Activated CD8-positive, alpha-beta memory T cell treated with anti-CD3 and anti-CD28 coated beads for 1 hour (primary cell): ENCODE measurements around the gene CAPN11.

Experiments
- DNase-seq, 2 donors: peaks; one replicate each; pipeline ENCODE4 v3.0.0-alpha.2; 2020; ENCODE audit warnings: low read depth in 1 of 2; ENCODE audit errors: extremely low read depth in 1 of 2

CAPN11 gene

DNA sequence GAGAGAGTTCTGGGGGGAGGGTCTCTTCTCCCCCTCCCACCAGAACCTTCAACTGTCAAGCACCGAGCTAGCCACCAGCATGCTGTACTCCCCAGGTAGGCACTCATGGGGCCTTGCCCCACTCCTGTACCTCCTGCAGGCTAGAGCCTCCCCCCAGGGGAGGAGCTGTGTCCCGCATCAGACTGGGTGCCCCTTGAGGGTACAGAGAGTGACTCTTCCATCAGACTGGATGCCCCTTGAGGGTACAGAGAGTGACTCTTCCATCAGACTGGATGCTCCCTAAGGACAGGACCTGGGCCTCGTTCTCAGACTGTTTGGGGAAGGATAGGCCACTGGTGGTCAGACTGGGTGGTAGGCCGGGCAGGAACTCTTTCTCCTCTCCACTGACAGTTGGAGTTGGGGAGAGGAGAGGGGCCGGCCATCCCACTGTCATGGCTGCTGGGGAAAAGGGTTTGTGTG, at the start of gene CAPN11:
Gene CAPN11 (plus strand): TSS at position 51 of the 459 bp plus-strand sequence. CDS start 29 bp downstream, at position 80.
- no peak for DNase-seq

DNA sequence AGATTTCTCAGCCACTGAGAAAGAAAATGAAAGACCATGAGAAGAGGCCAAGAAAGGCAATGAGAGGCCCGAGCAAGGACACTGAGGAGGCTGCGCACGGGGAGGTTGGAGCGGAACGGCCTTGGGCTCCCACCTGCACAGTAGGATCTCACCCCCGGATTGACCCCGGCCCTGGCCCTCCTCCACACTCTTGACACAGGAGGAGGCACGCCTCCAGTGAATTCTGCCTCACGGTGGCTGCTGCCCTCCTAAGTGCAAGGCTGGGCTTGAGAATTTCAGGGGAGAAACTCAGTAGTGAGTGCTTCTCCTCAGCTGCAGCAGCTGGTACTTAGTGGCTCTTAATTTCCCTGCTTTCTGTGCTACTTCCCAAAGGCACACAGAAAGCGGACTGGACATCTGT, 49.4 kb upstream of the CAPN11 start:
- DNase-seq, result no peak

DNA sequence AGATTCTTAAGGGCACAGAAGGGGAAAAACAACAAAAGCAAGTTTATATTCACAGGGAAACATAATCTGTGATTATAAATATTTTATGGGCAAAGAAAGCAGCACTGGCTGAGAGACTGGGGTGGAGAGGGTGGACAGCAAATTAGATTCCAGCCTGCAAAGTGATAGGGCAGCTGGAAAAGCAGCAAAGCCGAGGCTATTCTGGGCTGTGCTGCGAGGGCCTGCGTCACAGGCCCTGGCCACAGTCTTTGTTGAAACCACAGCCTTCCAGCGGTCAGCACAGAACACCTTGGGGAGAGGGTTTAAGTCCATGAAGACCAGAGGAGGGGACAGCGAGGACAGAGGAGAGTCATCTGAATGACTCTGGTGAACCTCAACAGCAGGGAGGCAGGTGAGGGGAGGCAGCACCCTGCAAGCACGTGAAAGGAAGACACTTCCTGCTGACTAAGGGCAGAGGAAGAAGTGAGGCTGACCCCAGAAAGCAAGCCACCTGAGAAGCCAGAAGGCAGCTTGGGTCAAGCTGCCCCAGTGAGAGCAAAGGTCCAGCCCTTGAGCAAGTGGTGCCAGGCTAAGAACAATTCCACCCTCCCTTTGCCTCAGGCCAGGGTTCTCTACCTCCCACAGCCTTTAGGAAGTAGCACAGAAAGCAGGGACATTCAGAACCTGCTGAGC, 48.5 kb upstream of the CAPN11 start:
- no peak for DNase-seq

DNA sequence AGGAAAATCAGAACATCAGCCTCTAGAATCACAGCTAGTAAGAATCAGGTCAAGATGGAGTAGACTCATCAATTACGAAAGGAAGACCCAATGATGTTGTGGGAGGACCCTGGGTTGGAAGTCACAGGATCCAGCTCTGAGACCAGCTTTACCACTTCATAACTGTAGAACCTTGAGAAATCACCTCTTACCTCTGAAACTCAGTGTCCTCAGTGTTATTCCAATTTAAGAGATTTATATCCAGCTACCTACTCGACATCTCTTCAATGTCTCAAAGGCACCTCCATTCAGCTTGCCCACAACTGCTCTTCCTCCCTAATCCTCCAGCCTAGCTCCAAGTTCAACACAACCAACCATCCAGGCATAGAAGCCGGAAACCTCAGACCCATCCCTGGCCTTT, 47.7 kb upstream of the CAPN11 start:
- DNase-seq, result no peak

DNA sequence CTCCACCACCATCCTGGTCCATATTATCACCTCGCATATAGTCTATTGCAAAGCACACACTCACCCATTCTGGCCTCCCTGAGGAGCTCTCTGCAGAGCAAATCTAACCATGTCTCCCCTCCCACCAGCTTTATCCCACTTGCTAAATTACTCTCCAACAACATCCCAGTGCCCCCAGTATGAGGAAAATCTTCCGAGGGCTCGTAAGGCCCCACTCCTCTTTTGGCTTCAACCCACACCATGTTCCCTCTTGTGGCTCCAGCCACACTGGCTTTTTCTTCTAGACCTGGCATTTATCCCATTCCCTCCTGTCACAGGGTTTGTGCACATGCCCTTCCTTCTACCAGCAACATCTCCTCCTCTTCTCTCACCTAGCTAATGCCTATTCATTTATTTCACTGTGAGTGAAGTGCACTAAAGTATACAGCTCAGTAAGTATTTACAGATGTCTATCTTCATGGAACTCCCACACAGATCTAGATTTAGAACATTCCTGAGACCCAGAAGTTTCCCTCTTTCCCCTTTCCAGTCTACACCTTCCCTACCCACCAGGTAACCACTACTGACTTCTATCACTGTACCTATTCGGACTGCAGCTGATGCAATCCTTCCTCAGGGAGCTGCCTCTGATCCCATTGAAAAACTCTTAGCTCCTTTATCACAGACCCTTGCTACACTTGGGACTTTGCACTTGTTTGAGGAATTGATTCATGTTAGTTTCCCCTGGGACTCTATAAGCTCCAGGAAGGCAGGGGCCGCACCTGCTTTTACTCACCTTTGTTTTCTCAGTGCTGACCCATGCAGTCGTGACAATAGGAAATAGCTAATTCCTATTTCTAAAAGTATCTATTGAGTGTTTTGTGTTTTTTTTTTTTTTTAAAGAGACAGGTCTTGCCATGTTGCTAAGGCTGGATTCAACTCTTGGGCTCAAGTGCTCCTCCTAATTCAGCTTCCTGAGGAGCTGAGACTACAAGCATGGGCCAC, 46.9 kb upstream of the CAPN11 start:
- no peak for DNase-seq

DNA sequence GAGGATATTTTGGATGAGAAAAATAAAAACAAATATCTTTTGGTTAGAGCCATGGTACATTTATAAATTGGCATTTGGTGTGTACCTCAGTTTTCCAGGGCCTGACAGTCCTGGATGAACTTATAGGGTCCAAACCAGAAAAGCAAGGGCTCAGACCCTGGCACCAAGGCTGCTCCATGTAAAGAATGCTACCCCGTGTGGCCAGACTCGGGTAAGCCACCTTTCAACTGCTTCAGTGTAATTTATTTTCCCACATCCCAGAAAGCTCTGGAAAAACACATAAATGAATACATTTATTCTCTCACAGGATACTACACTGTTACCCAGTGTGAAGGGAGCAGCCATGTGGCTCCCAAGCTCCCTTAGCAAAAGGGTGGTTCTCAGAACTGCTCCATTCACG, 45.2 kb upstream of the CAPN11 start:
- DNase-seq, result no peak

DNA sequence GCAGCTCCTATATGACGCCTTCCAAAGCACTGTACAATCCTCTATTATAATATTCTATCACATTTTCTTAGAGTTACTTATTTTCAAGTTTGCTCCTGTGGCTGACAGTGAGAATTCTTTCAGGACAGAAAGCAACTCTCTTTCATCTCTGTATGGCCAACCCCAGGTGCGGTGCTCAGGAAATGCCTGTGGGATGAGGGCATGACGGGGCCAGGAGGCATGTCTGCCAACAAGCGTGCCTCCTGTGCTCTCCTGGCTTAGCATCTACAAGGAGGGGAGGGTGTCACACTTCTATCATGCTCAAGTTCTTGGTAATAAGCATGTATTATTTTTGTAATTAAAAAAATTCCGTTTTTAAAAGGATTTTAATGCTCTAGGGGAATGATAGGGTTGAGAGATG, 42.8 kb upstream of the CAPN11 start:
- DNase-seq, result no peak

DNA sequence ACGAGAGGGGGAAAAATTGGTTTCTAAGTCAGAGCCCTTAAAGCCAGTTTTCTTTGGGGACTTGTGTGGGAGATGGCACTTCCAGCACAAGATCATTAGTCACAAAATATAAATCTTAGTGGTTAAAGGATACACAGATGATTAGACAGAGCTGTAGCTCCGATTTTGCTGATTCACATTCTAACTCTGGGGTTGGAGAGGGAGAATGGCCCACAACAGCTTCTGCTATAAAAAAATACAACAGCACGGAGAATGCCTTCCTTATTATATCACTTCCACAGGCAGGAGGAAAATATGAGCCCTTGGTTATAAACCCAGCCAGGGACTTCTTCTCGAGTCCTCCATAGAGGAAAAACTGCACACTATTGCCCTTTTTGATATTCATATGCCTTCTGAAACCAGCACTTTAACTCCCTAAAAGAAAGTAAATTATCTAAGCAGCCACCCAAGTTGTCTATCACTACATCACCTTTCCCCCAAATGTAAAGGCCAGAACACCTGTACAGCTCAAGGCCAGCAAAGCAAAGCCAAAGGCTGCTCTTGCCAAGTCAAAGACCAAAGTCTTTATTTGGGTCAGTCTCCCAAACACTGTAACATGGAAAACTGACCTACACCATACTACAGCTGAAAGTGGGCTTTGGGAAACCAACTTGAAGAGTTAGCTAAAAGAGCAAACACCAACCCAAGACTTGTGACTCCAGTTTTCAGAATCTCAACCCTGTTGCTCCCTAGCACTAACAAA, 41.8 kb upstream of the CAPN11 start:
- DNase-seq, result no peak

DNA sequence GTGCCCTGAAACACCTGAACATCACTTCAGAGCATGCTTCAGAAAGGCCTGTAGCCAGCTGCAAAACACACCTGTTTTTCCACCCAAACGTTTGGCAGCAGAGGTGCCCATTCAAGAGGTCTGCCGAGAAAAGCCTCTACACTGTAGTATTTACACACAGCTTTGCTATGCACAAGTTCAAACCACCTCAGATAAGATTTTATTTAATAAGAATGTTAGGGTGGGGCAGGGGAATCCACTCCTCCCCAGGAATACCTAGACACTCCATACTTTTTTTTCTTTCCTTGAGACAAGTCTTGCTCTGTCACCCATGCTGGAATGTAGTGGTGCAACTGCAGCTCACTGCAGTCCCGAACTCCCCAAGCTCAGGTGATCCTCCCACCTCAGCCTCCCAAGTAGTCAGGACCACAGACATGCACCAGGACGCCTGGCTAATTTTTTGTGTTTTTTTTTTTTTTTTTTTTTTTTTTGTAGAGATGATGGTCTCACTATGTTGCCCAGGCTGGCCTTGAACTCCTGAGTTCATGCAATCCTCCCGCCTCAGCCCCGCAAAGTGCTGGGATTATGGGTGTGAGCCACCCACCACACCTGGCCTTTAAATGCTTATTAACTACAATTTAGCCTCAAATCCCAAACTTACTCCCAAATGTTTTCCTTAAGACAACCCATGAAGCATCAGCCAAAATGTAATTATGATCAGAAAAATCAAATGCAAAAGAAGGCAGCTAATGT, 41.1 kb upstream of the CAPN11 start:
- no peak for DNase-seq

DNA sequence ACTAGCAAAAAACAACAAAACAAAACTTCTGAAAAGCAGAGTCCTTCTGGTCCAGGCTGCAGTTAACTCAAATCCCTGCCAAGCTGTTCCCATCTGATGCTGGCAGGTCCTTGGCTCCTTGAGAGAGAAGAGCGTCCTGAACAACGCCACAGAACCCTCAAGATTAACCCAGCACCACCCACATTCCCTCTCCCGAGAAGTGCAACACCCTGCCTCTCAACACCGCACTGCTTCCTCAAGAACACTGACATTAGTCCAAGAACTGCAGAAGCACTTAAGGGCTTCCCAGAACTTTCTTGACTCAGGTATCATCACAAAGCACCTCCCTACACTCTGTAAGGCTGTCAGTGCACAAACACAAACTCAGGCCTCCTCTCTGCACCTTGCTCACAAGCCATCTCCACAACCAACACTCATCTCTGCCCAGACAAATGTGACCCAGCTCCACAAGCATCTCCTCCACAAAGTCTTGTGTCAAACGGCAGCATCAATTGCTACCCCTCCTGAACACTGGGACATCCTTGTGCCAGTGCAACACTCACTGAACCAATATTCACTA, 38.8 kb upstream of the CAPN11 start:
- DNase-seq, result no peak

DNA sequence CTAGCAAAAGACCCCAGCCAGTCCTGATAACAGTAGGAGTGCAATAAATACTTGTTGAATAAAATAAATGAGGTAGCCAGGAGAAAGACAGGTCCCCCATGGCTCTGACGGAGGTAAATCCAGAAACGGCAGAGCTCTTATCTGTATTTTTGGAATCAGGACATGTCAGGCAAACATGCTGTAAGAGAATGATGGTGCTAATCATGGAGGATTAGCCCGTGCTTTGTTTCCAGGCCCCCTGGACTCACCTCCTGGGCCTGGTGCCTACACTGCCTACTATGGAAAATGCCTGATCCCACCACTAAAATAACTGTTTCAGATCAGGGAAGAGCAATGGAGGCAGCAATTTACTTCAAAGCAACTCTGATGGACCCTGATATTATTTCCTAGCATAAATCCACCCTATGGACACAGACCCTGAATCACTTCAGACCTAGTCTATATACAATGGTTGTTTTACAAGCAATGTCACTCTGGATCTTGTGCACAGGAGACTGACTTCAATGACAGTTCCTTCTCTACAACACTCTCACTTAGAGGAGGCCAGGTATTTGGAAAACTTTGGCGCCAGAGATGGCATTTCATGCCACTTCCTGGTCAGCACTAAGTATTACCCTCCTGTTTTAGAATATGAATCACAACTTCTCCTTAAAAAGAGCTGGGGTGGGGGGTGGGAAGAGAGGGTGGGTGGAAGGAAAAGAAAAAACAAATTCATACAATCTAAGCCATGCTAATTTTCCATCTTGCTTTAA, 37.8 kb upstream of the CAPN11 start:
- DNase-seq, result no peak

DNA sequence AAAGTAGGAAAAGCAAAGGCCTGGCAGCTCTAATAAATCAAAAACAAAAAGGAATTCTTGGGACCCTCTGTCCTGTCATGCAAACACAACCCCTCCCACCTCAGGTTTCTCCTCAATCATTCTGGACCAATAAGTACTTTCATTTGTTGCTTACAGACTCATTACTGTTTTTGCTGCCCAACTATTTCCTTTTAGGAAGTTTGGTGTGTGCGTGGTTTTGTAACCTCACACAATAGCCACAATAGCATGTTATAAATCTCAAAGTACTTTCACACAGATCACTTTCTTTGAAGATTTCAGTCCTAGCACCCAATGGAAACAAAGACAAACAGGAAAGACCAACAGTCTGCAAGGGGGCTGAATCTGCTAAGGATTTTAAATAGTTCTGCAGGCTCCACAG, 35.8 kb upstream of the CAPN11 start:
- DNase-seq, result no peak

DNA sequence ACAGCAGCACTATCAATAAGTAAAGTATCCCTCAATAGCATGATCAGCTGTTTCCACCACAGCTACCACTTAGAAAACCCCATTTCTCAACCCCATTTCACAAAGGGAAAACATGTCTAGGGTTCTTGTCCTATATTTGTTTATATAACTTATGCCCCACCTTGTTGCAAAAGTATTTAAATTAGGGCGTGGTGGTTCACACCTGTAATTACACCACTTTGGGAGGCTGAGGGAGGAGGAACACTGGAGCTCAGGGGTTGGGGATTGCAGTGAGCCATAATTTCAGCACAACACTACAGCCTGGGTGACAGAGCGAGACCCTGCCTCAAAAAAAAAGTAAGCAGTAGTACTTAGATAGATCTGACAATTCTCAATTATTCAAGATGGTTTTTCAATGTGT, 35.1 kb upstream of the CAPN11 start:
- DNase-seq, result no peak

DNA sequence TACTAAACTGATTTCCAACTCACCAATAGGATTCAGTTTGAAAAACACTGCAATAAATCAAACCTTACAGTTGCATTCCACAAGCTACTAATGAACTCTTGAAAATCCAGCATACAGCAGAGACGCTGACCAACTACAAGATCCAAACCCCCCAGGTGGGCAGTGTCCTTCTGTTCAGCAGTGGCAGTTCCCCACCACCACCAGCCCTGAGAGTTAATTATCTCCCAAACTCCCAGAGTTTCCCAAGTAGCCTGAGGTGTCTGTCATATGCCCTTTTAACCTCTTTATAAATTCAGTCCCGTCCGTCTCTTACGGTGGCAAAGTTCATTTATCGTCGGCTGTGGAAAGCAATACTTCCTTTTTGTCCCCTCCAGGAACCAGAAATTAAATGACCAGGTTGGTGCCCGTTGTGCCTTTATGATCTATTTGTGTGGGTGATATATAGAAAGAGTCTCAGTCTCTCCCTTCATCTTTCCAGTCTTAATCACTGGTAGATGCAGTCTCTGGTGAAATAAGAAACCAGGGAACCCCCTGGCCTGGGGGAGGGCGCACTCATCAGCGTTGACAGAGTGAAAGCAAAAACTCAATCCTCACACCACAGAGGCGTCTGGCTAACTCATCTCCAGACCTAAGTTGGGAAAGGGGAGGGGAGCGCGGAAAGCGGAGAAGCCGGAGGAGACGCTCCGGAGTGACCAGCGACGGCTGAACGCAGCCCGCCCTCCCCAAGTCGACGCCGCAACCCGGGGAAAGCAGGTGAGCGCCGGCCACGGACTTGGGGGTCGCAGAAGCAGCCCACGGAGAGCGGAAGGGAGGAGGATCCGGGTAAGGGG, 32.1 kb upstream of the CAPN11 start:
- peak; percentile 27 to 42 for DNase-seq

DNA sequence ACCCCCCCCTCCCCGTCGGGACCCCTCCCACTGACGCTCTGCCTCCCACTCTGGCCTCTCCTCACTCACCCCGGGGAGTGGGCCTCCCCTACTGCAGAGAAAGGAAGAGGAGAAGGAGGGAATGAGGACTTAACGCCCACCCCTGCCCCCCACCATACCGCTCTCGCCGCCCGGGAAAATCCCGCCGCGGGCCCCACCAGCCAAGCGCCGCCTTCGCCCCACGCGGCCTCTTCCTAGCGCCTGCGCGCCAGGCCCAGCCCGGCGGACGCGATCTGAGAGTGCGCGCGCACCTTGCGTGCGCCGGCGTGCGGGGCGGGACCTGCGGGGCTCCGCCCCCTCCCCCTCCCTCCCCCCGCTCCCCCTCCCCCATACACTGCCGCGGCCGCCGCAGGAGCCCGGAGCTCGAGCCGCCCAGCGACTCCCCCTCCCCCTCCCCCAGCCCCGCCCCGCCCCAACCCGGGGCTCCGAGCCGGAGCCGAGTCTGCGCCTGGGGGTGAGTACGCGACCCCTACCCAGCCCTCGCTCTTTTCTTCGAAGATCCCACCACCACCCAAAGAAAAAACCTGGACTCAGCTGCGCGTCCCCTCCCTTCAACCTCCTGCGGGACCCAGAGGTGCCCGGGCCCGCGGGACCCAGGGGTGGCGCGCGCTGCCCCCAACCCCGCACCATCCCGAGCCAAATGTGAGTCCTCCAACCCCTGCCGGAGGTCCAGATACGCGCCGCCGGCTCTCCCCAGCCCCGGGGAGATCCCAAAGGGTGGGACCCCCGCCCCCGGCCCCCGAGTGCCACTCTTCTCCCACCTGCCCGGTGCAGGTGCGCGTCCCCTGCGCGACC, 31.2 kb upstream of the CAPN11 start, which contains the start of the genes MRPL14 and TMEM63B:
Gene MRPL14 (minus strand): TSS at position 267 of the 834 bp plus-strand sequence. CDS start 10,841 bp downstream, outside the sequence.
Gene TMEM63B (plus strand): TSS at position 369 of the 834 bp plus-strand sequence. CDS start 7,031 bp downstream, outside the sequence.
- peak; percentile 55 to 92 for DNase-seq

DNA sequence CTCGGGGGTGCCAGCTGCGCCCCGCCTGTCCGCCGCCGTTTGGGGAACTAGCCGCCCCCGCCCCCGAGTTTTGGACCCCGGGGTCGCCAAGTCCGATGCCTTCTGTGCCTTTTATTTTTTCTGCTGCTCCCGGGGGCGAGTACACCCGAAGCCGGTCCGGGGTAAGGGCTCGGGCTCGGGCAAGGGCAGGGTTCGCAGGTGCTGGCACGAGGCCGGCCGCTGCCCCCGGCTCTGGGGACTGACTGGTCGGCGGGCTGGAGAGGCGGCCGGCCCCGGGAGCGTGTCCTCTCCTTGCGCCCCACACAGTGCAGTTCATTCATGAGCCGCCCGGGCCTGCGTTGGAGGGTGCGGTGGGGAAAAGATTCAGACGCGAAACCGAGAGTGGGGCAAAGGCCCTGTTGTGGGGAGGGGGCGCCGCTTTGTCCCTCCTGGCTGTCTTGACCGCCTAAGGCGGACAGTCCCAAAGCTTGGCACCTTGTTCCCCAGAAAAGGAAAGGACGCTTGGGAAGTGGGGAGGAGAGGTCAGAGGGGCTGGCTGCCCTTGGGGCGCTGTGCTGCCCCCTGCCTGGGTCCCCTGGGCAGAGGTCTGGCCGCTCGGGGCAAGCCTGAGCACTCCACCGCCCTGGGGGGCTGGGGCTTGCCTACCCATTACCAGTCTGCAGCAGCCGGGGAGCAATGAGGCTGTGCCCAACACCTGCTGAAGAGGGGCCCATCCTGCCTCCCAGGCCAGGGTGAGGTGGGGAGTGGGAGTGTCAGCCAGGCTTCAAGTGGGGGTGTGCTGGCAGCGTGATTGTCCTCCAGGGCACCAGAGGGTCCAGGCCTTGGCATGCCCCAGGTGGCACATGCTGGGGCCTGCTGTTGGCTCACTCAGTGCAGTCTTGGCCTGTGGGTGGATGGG, 30.4 kb upstream of the CAPN11 start:
- no peak for DNase-seq
